ENCODE results near the gene PCNX1.
"Not testable (repeated sequence)": the region's sequence is repeated elsewhere in the genome, so short reads cannot be mapped to it uniquely, and the experiment has no call there.

PCNX1 gene

DNA sequence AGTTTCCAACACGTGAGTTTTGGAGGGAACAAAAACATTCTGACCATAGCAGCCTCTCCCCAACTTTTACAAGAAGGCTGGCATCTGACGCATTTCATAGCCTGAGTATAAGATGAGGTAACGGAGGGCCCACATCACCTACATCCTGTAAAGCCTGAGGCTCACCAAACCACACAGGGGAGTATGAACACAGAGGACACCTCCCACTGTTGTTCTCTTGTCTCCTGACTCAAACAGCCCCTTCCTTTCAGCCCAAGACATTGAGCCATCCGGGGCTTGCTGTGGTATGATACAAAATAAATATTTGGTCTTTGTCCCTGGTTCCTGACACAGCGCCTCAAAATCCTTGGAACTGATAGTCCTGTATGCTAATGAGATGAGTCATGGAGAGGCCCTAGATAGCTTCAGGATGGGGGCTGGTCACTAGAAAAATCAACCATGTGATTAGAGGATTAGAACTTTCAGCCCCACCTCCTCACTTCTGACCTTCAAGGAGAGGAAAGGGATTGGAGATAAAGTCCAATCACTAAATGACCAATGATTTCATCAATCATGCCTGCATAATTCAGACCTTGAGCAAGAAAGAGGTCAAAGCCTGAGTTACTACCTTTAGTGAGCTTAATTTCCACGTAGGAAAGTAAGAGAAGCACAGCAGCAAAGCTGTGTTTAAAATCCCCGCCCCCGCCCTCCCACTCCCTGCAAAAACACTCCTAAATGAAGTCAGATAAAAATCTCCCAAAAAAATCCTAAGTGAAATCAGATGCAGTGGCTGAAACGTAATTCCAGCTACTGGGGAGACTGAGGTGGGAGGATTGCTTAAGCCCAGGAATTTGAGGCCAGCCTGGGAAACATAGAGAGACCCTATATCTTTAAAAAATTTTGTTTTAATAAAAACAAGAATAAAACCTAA, 236.4 kb downstream of the PCNX1 start:
- Mint-ChIP-seq H3K4me1 (peaks cover 15% of the 10 kb centered on the region), H3K36me3 (ENCODE audit: low read depth) (no peaks in the 10 kb centered on the region), H3K27ac (no peak overlapping the region), H3K27me3 (ENCODE audit: low read depth, poor library complexity) (peaks cover 3% of the 10 kb centered on the region), H3K9me3 (peaks cover 10% of the 10 kb centered on the region), H3K4me3 (no peak overlapping the region)
- TF ChIP-seq, protein P1, sequence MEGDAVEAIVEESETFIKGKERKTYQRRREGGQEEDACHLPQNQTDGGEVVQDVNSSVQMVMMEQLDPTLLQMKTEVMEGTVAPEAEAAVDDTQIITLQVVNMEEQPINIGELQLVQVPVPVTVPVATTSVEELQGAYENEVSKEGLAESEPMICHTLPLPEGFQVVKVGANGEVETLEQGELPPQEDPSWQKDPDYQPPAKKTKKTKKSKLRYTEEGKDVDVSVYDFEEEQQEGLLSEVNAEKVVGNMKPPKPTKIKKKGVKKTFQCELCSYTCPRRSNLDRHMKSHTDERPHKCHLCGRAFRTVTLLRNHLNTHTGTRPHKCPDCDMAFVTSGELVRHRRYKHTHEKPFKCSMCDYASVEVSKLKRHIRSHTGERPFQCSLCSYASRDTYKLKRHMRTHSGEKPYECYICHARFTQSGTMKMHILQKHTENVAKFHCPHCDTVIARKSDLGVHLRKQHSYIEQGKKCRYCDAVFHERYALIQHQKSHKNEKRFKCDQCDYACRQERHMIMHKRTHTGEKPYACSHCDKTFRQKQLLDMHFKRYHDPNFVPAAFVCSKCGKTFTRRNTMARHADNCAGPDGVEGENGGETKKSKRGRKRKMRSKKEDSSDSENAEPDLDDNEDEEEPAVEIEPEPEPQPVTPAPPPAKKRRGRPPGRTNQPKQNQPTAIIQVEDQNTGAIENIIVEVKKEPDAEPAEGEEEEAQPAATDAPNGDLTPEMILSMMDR (IDR thresholded peaks at IDR 0.05), result no peak
- no peak for DNase-seq

DNA sequence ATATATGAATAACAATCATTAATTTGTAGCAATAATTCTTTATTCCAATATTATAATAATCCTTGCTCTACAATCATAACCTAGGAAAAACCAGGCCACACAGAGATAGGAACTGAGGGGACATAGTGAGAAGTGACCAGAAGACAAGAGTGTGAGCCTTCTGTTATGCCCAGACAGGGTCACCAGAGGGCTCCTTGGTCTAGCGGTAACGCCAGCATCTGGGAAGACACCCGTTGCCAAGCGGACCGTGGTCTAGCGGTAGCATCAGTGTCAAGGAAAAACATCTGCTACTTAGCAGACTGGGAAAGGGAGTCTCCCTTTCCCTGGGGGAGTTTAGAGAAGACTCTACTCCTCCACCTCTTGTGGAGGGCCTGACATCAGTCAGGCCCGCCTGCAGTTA, 240.1 kb downstream of the PCNX1 start:
- H3K9me3 Mint-ChIP-seq, result peaks cover 45% of the 10 kb centered on the region

DNA sequence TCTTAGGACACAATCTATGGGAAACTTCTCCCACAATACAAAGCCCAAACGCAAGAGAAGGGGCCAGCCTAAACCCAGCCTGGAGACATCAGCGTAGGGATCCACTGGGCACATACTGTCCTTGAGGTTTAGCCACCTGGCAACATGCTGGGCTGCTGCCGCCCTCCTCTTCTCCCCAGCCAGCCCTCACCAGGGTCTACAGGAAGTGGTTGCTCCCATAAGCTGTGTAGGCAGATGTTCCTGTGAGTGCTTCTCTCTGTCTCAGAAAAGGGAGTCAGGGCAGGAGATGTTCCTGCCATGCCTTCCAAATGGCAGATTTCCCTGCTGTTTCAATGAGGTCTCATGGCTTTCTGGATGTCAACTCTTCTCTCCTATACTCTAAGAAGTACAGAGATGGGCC, 241.4 kb downstream of the PCNX1 start:
- no peak overlapping the region for H3K27ac Mint-ChIP-seq
- H3K9me3 Mint-ChIP-seq, result peaks cover 52% of the 10 kb centered on the region
- H3K4me1 Mint-ChIP-seq, result peaks cover 2% of the 10 kb centered on the region
- no peak for DNase-seq
- no peak overlapping the region for H3K4me3 Mint-ChIP-seq
- TF ChIP-seq, protein P1 (IDR thresholded peaks at IDR 0.05), result no peak
- peaks cover 7% of the 10 kb centered on the region for H3K36me3 Mint-ChIP-seq (ENCODE audit: low read depth)
- peaks cover 6% of the 10 kb centered on the region for H3K27me3 Mint-ChIP-seq (ENCODE audit: low read depth, poor library complexity)

More for the DNA sequence above, 240.1 kb downstream of the PCNX1 start:
- not testable (repeated sequence) for DNase-seq; H3K27ac Mint-ChIP-seq; H3K4me3 Mint-ChIP-seq; H3K36me3 Mint-ChIP-seq (ENCODE audit: low read depth); H3K27me3 Mint-ChIP-seq (ENCODE audit: low read depth, poor library complexity); H3K4me1 Mint-ChIP-seq

DNA sequence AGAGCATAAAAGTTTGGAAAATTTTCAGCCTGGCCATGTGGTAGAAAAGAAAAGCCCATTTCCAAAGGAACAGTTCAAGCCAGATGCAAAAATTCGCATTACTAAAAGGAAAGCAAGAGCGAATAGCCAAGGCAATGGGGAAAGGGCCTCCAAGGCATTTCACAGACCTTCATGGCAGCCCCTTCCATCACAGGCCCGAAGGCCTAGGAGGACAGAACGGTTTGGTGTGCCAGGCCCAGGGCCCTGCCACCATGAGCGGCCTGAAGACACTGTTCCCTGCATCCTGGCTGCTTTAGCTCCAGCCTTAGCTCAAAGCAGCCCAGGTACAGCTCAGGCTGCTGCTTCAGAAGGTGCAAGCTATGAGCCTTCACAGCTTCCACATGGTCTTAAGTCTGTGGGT, 243.5 kb downstream of the PCNX1 start:
- TF ChIP-seq, protein P1 (IDR thresholded peaks at IDR 0.05), result no peak
- Mint-ChIP-seq H3K9me3 (peaks cover 52% of the 10 kb centered on the region), H3K36me3 (ENCODE audit: low read depth) (peaks cover 7% of the 10 kb centered on the region), H3K4me3 (no peak overlapping the region), H3K27ac (no peak overlapping the region), H3K27me3 (ENCODE audit: low read depth, poor library complexity) (peaks cover 3% of the 10 kb centered on the region), H3K4me1 (peaks cover 8% of the 10 kb centered on the region)
- DNase-seq, result no peak

DNA sequence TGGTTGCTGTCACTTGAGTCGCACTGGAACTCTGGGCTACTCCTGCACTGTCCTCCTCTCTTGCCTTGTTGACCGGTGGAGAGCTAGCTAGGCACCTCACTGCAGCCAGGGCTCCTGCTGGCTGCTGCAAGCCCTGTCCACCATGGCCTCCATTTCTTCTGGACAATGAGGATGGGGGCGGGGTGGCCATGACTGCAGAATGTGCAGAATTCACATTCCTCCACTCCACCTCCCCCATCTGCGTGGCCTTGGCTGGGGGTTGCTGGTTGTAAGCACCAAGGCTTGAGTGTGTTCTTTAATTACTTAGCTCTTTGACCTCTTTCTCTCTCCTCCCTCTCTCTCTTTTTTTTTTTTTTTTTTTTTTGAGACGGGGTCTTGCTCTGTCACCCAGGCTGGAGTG, 248.5 kb downstream of the PCNX1 start:
- peaks cover 2% of the 10 kb centered on the region for H3K36me3 Mint-ChIP-seq (ENCODE audit: low read depth)
- peaks cover 34% of the 10 kb centered on the region for H3K9me3 Mint-ChIP-seq
- H3K4me1 Mint-ChIP-seq, result peaks cover 20% of the 10 kb centered on the region
- H3K27me3 Mint-ChIP-seq (ENCODE audit: low read depth, poor library complexity), result peaks cover 3% of the 10 kb centered on the region
- TF ChIP-seq, protein P1 (IDR thresholded peaks at IDR 0.05), result no peak
- H3K27ac Mint-ChIP-seq, result no peak overlapping the region
- no peak overlapping the region for H3K4me3 Mint-ChIP-seq
- peak; percentile 25 for DNase-seq

DNA sequence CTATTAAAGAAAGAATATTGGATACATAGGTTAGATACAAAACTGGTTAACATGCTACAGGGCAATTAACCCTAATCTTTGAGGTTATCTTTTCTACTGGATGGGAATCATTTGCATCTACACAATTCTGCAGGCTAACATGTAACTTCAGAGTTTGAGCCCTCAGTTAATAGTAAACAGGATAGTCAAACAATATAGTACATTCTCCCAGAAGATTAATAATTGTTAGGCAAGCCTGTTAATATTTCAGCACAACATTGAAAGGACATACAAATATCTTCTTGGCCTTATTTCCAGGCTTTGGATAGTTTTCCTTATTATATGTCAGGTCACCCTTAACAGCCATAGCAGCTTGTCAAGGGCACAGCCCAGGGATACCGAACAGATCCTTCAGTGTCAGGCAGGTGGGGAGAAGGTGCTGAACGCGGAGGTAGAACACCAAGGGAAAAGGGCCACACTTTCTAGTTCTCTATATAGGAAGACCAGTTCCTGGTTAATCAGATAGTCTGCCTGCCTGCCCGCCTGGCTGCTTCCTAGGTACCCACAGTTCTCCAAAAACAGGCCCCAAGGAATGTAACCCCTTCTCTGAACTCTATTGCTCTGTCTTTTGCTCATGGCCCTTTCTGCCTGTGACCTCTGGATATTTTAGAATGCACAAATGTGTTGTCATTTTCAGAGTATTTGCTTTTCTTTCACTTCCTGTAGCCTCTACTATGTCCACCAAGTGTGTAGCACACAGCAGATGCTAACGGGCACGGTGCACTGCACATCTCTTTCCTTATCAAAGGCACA, 256.0 kb downstream of the PCNX1 start:
- Mint-ChIP-seq H3K4me3 (no peak overlapping the region), H3K36me3 (ENCODE audit: low read depth) (peaks cover 8% of the 10 kb centered on the region)

More for the DNA sequence above, 256.0 kb downstream of the PCNX1 start:
- peaks cover 16% of the 10 kb centered on the region for H3K4me1 Mint-ChIP-seq
- TF ChIP-seq, protein P1 (IDR thresholded peaks at IDR 0.05), result no peak
- peaks cover 22% of the 10 kb centered on the region for H3K9me3 Mint-ChIP-seq
- H3K27me3 Mint-ChIP-seq (ENCODE audit: low read depth, poor library complexity), result peaks cover 3% of the 10 kb centered on the region
- peak overlapping the region; percentile 4 for H3K27ac Mint-ChIP-seq
- DNase-seq, result no peak
